Endodermal cell (in vitro differentiated cells): Measurements from ENCODE around the gene NSMCE1. TPM values are rescaled to one million over a fixed set of nuclear protein-coding genes. Genes with fewer than 3 reads are reported as not detected.

Experiments
- DNase-seq: peaks from one replicate; pipeline ENCODE4 v3.0.0-alpha.2; 2017
- H3K27ac ChIP-seq: 2 replicates; pipeline ENCODE4 v1.5.1; 2013; ENCODE audit warnings: mild to moderate bottlenecking, low read depth, low read length, moderate library complexity
- H3K27me3 ChIP-seq: 2 replicates; pipeline ENCODE4 v1.6.1; 2013; ENCODE audit warnings: mild to moderate bottlenecking, low read length, moderate library complexity; ENCODE audit not compliant: insufficient read depth, control insufficient read depth, poor library complexity, severe bottlenecking
- H3K36me3 ChIP-seq: 2 replicates; pipeline ENCODE4 v1.7.0; 2013; ENCODE audit warnings: mild to moderate bottlenecking, low read length, moderate library complexity; ENCODE audit not compliant: control insufficient read depth, insufficient read depth
- H3K4me1 ChIP-seq: one replicate; pipeline ENCODE4 v1.7.0; 2013; ENCODE audit warnings: low read length; ENCODE audit not compliant: control insufficient read depth, insufficient read depth
- H3K4me3 ChIP-seq: 2 replicates; pipeline ENCODE4 v1.5.1; 2013; ENCODE audit warnings: mild to moderate bottlenecking, low read length, moderate library complexity
- H3K9ac ChIP-seq: 2 replicates; pipeline ENCODE4 v1.6.1; 2013; ENCODE audit warnings: mild to moderate bottlenecking, low read length, moderate library complexity; ENCODE audit not compliant: poor library complexity, severe bottlenecking; ENCODE audit errors: extremely low read depth
- H3K9me3 ChIP-seq: 2 replicates; pipeline ENCODE4 v1.6.1; 2013; ENCODE audit warnings: mild to moderate bottlenecking, low read length, moderate library complexity; ENCODE audit not compliant: control insufficient read depth
- H3K27ac Mint-ChIP-seq: 2 replicates; pipeline ENCODE4 v1.8.0; 2020; ENCODE audit warnings: mixed read lengths
- H3K27me3 Mint-ChIP-seq: 2 replicates; pipeline ENCODE4 v1.8.0; 2021; ENCODE audit warnings: mild to moderate bottlenecking, mixed read lengths; ENCODE audit not compliant: insufficient read depth
- H3K36me3 Mint-ChIP-seq: 2 replicates; pipeline ENCODE4 v1.8.0; 2020; ENCODE audit warnings: low read depth, mixed read lengths
- H3K4me1 Mint-ChIP-seq: 2 replicates; pipeline ENCODE4 v1.8.0; 2020; ENCODE audit warnings: mixed read lengths
- H3K4me3 Mint-ChIP-seq: 2 replicates; pipeline ENCODE4 v1.8.0; 2020; ENCODE audit warnings: mild to moderate bottlenecking, moderate library complexity, mixed read lengths
- H3K9me3 Mint-ChIP-seq: 2 replicates; pipeline ENCODE4 v1.8.0; 2020; ENCODE audit warnings: mild to moderate bottlenecking, mixed read lengths
- CTCF ChIP-seq: fragments of 200-600 bp; sonication (generic); conservative IDR thresholded peaks from 2 replicates; pipeline ENCODE4 v1.5.0; 2021; ENCODE audit warnings: antibody characterized with exemption, mild to moderate bottlenecking
- WGBS, 2 experiments: methylation state at CpG; one replicate each; pipeline versions ENCODE4 v1.1.5 to v1.1.7; 2013; ENCODE audit warnings: missing lambda C conversion rate in 2 of 2, mixed read lengths in 1 of 2; ENCODE audit not compliant: insufficient coverage in 1 of 2, insufficient read length in 1 of 2; 5-methylcytosine and 5-hydroxymethylcytosine counted together
- total RNA-seq, 2 donors: library from RNA; stranded (reverse); fragmentation: NEBNext Ultra II Directional in 1 of 2; extraction: Animal tissue kit (Norgen Biotek cat#: 25700) in 1 of 2; gene quantifications; 2 replicates in 1 of 2; 3 replicates in 1 of 2; pipeline ENCODE4 v1.2.1, GENCODE V29; 2021

The NSMCE1 gene
- total RNA-seq, 2 donors from 2014 or later: 22.3 to 22.4 TPM

DNA sequence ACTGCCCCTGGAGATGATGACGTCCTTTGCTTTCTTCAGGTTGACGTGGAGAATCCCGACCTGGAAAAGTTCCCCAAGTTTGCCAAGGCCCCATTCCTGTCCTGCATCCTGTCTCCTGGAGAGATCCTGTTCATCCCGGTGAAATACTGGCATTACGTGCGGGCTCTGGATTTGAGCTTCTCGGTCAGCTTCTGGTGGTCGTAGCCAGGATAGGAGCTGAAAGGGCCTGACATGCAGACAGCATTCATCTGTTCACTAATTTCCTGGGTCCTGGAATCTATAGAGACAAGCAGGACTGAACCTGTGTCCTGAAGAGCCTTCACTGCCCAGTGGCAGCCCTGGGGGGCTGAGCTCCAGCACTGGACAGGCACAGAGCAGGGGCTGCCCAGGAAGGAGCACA lies 48.0 kb downstream of the NSMCE1 start:
- Histone ChIP-seq H3K9me3 (no peaks in the 10 kb centered on the region), H3K27ac (no peak overlapping the region), H3K4me1 (no peaks in the 10 kb centered on the region), H3K4me3 (no peak overlapping the region), H3K9ac (no peak overlapping the region), H3K36me3 (peaks cover 4% of the 10 kb centered on the region), H3K27me3 (no peaks in the 10 kb centered on the region)
- Mint-ChIP-seq H3K36me3 (peaks cover 11% of the 10 kb centered on the region), H3K9me3 (no peaks in the 10 kb centered on the region), H3K27me3 (no peaks in the 10 kb centered on the region), H3K4me1 (peaks cover 2% of the 10 kb centered on the region), H3K27ac (no peak overlapping the region), H3K4me3 (no peak overlapping the region)
- no peak for DNase-seq
- WGBS, 2 experiments: 92 to 100% methylated on average over 7 to 8 of the region's 8 CpGs
- no peak for TF ChIP-seq CTCF

- no peak for TF ChIP-seq CTCF
- peaks cover 13% of the 10 kb centered on the region for H3K36me3 Mint-ChIP-seq
- no peaks in the 10 kb centered on the region for H3K27me3 ChIP-seq
- no peak overlapping the region for H3K27ac ChIP-seq
- peaks cover 4% of the 10 kb centered on the region for H3K36me3 ChIP-seq
- H3K4me3 Mint-ChIP-seq: no peak overlapping the region
- H3K27ac Mint-ChIP-seq: no peak overlapping the region
- WGBS, 2 experiments: 93 to 98% methylated on average over 5 to 9 of the region's 9 CpGs
- no peaks in the 10 kb centered on the region for H3K4me1 ChIP-seq
- peaks cover 2% of the 10 kb centered on the region for H3K4me1 Mint-ChIP-seq
- no peak overlapping the region for H3K9ac ChIP-seq
- no peak for DNase-seq
- no peak overlapping the region for H3K4me3 ChIP-seq
- H3K9me3 ChIP-seq: no peaks in the 10 kb centered on the region
- no peaks in the 10 kb centered on the region for H3K27me3 Mint-ChIP-seq
- no peaks in the 10 kb centered on the region for H3K9me3 Mint-ChIP-seq
Observed at GRCh38 chr16:27220120-27220519, 48.5 kb downstream of the NSMCE1 start.

- Histone ChIP-seq H3K36me3 (peaks cover 4% of the 10 kb centered on the region), H3K27me3 (no peaks in the 10 kb centered on the region), H3K9ac (no peak overlapping the region), H3K4me1 (no peaks in the 10 kb centered on the region), H3K27ac (no peak overlapping the region), H3K4me3 (no peak overlapping the region), H3K9me3 (no peaks in the 10 kb centered on the region)
- 83 to 95% methylated on average over 5 to 10 of the region's 10 CpGs for WGBS, 2 experiments
- no peak for DNase-seq
- Mint-ChIP-seq H3K36me3 (peaks cover 17% of the 10 kb centered on the region), H3K4me1 (peaks cover 2% of the 10 kb centered on the region), H3K4me3 (no peak overlapping the region), H3K27ac (no peak overlapping the region), H3K9me3 (no peaks in the 10 kb centered on the region), H3K27me3 (no peaks in the 10 kb centered on the region)
- no peak for TF ChIP-seq CTCF
Observed at GRCh38 chr16:27219161-27219560, 49.4 kb downstream of the NSMCE1 start.
